Astrocyte (in vitro differentiated cells and primary cell): ENCODE results near the gene DSE.

Experiments
- EZH2 ChIP-seq: IDR thresholded peaks from 2 replicates; pipeline ENCODE4 v1.6.1; 2012; ENCODE audit warnings: mild to moderate bottlenecking, low read length, inconsistent platforms; ENCODE audit not compliant: insufficient read depth
- TF ChIP-seq, protein P1 (sequence below): IDR thresholded peaks from 2 replicates; pipeline ENCODE4 v1.5.1; 2011; ENCODE audit warnings: low read depth, mild to moderate bottlenecking, inconsistent platforms, low read length, moderate library complexity; ENCODE audit not compliant: insufficient read depth

DNA sequence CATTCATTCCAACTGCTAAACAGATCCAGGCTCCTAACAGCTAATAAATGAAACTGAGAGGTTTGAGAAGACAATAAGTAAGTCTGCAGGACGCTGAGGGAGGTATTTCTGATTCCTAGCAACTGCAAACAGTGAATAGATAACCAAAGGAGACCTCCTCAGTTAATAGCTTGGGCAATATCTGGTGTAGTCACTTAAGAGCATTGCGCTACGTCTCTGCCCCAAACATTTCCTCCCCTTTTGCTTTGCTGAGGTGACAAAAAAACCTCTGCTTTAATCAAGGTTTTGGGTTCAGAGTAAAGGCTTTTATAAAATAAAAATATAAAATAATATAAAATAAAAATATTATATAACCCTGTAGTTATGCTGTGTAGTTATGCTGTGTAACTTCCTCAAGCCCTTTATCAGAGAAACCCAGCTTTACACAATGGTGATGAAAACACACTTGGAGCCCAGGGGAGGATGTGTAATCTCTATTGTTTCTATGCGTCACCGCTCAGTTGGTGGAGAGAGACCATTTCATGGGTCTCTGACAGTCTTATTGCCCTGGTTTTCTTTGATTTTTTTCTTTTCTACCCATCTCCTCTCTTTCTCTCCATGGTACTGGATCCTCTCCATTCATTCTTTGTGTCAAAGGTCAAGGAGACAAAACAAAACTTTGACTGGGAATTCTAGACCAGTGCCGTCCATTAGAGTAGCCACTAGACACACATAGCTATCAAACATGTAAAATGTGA, 121.8 kb downstream of the DSE start:
- TF ChIP-seq, protein P1, sequence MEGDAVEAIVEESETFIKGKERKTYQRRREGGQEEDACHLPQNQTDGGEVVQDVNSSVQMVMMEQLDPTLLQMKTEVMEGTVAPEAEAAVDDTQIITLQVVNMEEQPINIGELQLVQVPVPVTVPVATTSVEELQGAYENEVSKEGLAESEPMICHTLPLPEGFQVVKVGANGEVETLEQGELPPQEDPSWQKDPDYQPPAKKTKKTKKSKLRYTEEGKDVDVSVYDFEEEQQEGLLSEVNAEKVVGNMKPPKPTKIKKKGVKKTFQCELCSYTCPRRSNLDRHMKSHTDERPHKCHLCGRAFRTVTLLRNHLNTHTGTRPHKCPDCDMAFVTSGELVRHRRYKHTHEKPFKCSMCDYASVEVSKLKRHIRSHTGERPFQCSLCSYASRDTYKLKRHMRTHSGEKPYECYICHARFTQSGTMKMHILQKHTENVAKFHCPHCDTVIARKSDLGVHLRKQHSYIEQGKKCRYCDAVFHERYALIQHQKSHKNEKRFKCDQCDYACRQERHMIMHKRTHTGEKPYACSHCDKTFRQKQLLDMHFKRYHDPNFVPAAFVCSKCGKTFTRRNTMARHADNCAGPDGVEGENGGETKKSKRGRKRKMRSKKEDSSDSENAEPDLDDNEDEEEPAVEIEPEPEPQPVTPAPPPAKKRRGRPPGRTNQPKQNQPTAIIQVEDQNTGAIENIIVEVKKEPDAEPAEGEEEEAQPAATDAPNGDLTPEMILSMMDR, result no peak
- TF ChIP-seq EZH2, result no peak
